GM21529 (cell line): ENCODE measurements around the gene CCDC92.

Experiments used
- ATAC-seq: cut with Tn5 transposase; IDR thresholded peaks from one replicate; pipeline ENCODE4 v1.9.1; 2021; ENCODE audit not compliant: unreplicated experiment

CCDC92 gene

DNA sequence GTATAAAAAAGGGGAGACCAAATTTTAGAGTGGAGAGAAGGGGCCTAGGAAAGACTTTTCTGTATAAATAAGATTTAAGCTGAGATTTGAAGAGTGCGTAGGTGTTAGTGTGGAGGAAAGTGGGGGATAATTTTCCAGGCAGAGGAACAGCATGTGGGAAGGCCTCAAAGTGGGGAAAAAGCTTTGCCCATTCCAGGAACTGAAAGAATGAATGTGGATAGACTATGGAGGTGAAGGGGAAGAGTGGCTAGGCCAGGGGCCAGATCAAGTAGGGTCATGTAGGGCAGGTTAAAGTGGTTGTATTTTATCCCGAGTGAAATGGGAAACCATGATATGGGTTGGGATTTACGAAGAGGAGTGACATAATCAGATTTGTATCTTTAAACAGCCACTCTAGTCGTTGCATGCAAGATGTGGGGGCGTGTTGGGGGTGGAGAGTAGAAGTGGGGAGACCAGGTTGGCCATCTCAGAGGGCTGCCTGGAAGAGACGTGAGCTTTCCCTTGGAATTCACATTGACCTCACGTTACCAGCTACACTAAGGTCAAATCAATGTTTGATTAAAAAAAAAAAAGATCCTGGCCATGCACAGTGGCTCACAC is 3.7 kb upstream of the CCDC92 start:
- no peak for ATAC-seq

DNA sequence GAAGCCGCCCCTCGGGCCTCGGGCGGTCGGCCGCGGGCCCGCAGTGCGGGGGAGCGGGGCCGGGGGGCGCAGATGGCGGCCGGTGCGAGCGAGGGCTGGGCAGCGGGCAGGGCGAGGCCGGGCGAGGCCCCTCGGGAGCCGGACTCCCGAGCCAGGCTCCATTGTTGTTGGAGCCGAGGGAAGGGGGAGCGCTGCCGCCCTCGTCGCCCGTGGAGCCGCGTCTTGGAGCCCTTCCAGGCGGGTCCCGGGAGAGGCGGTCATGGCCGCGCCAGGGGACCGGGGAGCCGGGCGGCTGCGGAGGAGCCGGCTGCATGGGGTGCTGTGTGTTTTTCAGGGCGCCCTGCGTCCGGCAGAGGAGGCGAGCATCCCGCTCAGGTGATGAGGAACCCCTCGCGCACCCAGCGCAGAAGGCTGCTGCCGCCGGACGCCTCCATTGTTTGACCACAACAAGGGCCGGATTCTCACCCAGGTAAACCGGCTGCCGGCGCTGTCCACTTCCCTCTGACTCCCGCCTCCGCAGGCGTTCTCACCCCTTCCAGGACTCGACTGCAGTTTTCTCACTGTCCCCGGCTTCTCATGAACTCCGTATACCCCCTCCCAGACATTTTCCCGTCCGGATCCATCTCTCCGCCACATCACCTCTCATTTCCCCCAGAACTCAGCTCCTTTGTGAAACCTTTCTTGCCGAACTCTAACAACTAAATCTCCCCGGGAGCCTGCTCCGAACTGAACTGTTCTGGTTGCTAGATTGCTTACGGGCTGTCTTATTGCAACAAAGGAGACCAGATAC is 1.1 kb upstream of the CCDC92 start:
- peak; percentile 14 for ATAC-seq

DNA sequence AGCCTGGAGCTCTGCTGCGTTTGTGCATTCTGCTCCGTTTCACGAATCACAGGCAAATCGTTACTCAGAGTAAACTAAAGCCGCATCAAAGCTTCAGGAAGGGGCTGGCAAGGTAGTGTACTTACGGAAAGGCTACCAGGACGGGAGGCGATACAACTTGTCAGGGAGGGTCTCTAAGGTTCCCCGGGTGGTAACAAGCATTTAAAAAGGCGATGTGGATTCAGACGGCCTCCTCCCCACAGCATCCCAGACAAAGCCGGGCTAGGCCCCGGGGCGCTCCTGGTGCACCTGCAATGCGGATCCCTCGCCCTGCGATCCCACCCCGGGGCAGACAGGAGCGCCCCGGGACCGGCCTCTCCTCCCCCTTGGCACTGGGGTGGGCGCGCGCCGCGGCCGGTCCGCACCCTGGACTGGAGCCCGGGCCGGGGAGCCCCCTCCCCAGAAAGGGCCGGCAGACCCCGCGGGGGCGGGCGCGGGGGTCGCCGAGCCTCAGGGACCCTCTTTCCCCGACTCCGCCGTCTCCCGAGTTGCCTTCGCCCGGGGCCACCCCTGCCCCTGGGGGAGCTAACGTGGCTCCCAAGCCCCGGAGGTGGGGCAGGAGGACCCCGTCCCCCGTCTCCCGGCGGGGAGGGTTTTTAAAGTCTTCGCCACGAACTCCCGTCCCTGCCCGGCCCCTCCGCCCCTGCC is 718 bp downstream of the CCDC92 start:
- peak; percentile 11 for ATAC-seq

DNA sequence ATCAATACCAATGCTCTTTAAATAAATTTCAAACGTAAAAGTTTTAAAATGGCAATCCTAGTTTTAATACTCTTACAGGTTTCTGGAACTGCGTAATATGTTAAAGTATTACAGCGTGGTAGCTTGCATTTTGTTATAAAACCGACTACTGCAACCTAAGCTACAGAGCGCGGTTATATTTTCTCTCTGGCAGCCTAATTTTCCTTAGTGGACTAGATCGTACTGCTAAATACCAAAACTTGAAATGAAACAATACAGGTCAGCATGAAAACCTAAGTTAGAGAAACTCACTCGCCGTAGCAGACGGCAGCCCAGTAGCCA is 1.2 kb downstream of the CCDC92 start:
- no peak for ATAC-seq

DNA sequence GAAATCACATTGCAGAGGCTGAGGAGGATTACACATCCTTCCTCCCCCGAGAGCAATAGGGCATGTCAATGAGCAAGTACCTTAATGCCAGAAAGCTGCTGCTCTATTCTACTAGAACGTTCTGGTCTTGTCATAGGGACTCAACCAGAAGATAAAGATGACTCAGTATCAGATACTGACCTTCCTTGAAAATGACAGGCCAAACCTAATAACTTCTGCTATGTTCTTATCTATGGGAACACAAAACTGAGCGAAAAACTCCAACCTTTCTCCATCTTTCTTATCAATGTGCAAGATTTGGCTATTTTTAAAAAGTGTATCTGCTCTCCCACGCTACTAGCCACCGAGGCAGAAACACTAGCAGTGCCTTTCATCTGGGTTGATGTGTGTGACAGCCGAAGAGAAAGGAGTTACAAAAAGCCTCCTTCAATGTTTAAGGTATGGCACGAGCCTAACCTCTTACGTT is 5.5 kb downstream of the CCDC92 start:
- ATAC-seq = no peak

DNA sequence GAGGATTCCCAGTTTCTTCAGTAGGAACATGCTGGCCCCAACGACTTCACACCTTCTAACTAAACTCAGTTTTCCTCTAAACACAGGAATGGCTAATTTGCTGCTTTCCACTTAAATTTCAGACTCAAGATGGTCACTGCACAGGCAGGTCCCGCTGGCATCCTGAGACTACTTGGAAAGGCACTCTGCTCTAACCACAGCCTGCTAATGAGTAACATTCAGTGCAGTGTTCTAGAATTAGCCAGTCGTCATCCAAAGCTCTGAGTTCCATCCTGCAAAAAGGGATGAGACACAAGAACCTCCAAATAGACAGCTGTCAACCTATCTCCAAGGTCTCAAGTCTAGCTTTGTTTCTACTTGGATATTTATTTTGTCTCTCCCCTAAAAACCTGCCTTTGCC is 6.0 kb downstream of the CCDC92 start:
- ATAC-seq = no peak

DNA sequence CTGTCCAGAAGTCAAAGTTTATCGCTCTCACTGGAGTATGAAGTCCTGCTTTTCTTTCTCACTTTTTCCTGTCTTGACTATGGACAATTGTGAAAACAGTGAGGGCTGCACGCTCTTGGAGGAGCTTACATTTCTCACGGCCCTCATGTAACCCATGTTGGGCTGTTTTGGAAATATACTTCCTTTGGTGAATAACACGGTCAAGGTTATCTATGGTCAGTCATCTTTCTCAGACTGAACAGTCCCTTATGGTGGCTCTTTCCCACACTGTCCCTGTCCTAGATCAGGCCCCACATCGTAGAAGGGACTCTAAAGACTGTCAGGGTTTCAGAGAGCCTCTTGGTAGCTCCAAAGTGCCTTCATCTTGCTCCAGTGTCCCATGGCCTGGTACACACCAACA is 7.2 kb downstream of the CCDC92 start:
- no peak for ATAC-seq

DNA sequence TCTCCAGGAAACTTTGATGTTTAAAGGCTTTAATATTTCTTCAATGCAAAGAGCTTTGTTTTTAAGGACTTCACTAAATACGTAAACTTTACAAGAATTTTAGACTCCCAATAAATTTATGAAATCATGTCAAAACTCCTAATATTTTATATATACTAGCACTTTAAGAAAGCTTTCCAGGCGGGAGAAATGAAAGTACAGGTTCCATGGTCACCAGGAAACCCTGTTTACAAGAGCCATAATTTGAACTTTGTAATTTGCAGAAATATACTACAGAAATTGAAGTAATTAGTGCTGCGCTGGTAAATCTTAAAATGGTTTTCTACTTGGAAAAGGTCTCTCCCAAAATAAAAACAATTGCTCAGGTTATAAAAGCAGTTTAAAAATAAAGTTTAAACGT is 8.8 kb downstream of the CCDC92 start:
- ATAC-seq = no peak

DNA sequence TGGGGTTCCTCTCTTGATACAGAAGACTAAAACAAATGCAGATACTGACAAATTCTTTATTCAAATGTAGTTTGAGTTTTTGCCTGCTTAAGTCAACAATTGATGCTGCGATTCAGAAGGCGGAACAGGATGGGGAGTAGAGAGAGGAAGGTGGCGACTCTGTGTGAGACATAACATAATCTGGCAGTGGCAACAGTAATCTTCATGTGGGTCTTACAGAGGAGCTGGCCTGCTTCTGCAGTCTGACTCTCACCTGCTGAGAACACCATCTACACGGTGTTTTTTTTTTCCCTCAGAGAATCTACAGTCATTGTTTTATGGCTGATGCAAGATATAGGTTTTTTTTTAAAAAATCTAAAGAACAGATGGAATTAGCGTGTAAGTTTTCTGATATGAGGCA is 10.1 kb downstream of the CCDC92 start:
- ATAC-seq = no peak

DNA sequence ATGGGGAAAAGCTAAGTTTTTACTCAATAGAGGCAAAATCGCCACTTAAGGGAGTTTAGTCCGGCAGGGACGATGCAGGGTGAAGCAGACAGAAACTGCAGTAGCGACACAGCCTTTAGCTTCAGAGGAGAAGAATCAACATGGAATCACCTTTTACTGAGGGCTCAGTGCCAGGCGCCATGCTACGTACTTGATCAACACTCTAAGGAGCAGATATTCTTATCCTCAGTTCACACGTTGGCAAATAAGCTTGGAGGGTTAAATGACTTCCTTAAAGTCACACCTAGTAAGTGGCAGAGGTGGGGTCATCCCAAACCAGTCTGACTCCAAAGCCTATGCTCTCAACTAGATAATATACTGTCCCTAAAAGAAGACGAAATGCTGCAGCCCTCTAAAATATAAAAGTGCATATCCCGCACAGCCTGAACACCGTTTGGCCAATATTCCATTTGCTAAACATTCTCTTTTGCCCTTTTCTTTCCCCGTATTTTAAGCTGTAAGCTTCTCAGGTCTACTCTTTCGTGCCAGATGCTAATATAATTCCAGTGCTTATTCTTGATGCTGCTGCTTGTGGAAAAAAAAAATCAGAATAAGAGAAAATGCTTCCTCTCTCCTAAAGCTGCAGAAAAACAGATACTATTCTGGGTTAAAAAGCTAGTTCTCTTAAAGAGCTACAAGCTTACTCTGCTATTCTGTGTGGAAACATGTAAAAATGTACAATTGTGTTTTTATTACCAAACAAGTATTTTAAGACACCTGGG is 10.9 kb downstream of the CCDC92 start:
- ATAC-seq = no peak

DNA sequence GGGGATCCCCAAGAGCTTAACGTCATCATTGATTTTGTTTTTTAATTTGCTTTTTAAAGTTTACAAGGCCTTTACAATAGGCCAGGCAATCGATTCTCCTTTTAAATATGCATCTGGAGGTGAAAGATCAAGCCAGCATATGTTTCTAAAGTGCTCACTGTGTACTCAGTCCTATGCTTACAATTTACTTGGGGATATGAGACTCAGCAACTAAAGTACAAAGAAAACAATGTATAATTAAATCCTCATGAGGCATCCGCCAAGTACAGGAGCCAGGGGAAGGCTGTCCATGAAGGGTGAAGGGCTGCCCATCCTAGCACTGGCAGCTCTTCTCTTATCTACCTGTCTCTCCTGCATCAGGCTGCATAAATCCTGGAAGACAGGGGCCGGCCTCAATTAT is 11.8 kb downstream of the CCDC92 start:
- no peak for ATAC-seq

DNA sequence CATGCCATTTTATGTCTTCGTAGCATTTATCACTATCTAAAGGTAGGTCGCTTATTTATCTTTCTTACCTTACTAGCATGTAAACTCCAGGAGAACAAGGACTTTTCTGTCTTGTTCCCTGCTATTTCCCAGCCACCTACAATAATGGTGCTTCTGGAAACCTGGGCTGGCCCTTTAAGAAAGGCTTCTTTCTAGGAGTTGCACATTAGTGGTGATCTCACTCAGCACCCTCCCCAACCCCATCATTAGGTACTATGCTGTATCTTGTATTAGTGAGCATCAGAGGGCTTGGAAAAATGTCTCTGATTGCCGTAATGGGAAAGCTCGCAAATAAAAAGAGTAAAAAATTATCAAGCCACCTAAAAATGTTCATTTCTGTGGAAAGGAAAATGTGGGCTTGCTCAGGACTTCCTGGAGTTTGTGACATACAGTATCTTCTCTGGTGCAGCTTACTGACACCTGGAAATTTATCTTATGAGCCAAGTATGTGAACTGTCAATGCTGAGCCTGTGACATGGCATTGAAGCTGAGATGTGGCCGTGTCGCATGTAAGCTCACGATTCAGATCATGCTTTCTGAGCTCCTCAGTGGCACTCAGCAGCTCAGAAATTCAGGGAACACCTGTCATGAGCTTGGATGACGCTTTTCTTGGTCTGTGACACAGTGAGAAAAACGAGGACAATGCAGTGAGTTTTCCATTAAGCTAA is 12.4 kb downstream of the CCDC92 start:
- ATAC-seq = no peak

DNA sequence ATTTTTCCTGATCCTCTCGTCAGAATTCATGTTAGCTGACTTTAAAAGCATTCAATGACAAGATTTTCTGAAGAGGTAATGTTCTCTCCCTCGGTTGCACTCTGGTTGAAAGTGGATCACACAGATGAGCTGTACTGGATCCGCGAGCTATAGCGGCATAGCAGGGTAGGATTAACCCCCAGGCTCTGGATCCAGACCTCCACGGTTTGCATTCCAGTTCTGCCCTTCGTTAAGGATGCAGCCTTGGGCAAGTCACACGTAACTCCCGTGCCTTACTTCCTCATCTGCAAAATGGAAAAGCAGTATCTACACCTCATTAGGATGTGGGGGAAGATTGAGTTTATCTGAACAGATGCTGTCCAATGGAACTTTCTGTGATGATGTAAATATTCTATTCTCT is 13.8 kb downstream of the CCDC92 start:
- ATAC-seq = no peak

DNA sequence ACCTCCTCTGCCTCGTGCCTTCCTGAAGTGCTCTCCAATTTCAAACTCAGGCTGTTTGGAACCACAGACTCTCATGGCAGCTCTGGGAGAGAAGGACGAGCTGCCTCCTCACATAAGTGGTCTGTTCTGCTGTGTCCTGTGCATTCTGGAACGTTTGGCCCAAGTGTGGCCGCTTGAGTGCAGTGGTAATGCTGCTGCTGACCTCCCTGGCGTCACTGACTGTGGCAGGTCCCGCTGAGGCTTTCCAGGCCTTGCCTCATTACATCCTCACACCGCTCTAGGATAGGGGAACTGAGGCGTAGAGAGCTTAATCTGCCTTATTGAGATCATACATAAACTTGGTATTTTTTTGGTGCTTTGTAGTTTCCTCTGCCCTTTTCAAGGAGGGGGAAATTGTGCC is 14.2 kb downstream of the CCDC92 start:
- no peak for ATAC-seq

DNA sequence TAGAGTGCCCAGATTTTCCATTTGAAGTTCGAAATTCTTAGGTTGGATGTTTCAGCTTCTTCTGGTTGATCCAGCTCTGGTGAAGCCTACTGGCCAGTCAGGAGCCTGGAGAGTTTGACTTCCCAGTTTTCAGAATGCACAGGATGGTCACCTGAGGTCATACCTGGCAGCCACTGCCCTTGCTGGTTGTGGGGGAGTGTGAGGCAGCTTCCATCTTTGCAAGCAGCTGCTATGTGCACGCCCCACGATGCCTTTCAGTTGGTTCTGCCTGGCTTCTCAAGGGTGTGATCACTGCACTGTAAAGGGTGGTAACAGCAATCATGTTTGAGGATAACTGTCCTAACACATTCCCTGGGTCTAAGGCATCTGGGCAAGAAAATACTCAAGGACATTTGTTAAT is 15.4 kb downstream of the CCDC92 start:
- no peak for ATAC-seq

DNA sequence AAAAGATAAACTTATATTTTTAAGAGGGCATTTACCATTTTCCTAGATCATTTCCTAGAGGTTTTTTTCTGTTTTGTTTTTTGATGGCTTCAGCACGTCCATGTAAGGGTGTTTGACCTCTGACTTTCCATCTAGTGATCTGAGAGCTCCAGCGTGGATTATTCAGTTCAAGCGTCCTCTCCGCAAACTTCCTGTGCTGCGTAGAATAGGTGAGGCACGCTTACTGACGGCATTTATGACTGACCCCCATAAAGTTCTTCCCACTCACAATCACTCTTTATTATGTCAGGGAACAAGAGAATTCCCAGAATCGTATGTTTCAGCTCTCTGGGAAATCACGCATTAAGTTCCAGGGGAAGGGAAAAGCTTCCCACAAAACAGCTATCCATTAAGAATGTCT is 16.4 kb downstream of the CCDC92 start:
- ATAC-seq = no peak

DNA sequence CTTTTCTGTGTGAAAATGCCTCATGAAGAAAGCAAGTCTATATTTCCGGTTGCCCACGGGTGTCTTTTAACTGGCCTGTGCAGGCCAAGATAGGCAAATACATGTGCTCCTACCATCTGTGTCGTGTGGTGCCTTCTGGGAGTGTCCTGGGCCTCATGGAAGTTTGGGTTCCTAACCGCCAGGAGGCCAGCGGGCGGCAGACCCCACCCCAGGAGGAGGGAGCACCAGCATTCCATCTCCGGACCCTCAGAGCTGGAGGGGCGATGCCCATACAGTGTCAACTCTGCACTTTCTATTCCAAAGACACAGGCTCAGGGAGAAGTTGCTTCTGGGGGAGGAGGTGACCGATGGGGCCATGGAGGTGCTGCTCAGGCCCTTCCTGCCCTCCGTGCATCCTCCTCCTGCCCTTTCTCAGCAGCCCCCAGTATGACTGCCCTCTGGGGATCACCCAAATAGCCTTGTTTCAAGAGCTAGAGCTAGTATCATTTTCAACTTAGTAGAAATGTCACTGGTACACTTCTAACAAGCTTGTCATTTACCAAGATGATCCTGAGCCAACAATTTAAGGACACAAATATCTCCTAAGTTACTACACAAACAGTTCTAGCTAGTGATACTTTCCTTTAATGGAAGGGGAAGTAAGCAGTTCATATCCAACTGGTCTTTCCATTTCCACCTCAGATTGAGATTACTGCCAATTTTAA is 17.8 kb downstream of the CCDC92 start:
- ATAC-seq = no peak

DNA sequence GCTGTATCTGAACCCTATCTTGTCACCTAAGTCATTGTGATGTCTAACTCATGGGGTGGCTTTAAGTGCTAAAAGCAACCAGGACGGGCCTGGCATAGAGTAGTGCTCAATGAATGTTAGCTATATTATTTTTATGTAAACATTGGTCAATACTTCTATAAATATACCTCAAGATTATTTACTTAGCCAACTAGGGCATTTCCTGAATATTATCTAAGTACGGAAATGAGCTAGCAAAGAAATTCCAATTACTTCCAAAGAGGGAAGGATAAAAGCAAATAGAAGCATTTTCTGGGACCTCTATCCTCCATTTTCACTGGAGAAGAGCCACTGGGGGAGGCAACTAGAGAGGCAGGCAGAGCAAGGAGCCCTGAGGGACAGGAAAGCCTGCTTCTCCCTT is 20.6 kb downstream of the CCDC92 start:
- ATAC-seq = no peak

DNA sequence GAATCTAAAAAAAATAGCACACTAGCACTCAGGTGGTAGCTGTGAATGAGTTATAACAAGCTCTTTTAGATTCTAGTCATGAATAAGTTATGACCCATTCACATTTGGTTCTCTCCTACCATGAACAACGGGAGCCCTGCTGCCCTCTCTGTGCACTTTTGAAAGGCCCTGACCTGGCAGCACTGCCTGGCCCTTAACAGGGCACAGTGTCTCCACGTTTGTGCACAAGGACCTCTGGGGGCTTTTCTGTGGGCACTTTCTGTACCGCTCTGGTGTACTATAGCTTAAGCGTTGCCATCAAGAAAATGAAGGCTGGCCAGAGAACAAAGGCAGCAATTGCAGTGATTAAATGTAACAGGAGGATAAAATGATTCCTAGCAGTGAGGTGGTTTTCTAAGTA is 21.2 kb downstream of the CCDC92 start:
- ATAC-seq = no peak
